CD4-positive, alpha-beta T cell (primary cell): ENCODE results near the gene MAGI3. TPM values are rescaled to one million over a fixed set of nuclear protein-coding genes. Genes with fewer than 3 reads are reported as not detected.

Source experiments
- ATAC-seq: fragments of 200-7000 bp; cut with Tn5 transposase; one replicate; pipeline ENCODE4 v1.10.0; 2022; ENCODE audit warnings: mild to moderate bottlenecking; ENCODE audit not compliant: poor library complexity
- CTCF ChIA-PET: fragments of 350-600 bp; sonication (Branson Sonifier 250); formaldehyde crosslinking; loops from one replicate; lab custom pipeline; 2021; ENCODE audit warnings: antibody characterized with exemption, inconsistent platforms; lab: Charles Lee
- POLR2A ChIA-PET: fragments of 350-600 bp; sonication (Branson Sonifier 250); formaldehyde crosslinking; loops from one replicate; lab custom pipeline; 2021; ENCODE audit warnings: antibody characterized with exemption, inconsistent platforms; lab: Charles Lee
- DNase-seq, 14 experiments: peaks; one replicate each; pipeline ENCODE4 v3.0.0-alpha.2; 2013 to 2020; ENCODE audit warnings: mixed read lengths in 2 of 14
- H3K27ac ChIP-seq, 2 donors: one replicate each; pipeline versions ENCODE4 v1.5.1 to v1.7.0; 2013; ENCODE audit warnings: low read length in 2 of 2, low read depth in 1 of 2, mild to moderate bottlenecking in 1 of 2
- H3K27me3 ChIP-seq, 2 experiments: 1 replicate in 1 of 2; 2 replicates in 1 of 2; pipeline versions ENCODE4 v1.6.1 to v1.7.0; 2013; ENCODE audit warnings: low read length in 2 of 2, control low read depth in 1 of 2, mild to moderate bottlenecking in 1 of 2, moderate library complexity in 1 of 2; ENCODE audit not compliant: insufficient read depth in 2 of 2, control insufficient read depth in 1 of 2
- H3K36me3 ChIP-seq: one replicate; pipeline ENCODE4 v1.6.1; 2013; ENCODE audit warnings: low read length, control low read depth; ENCODE audit not compliant: insufficient read depth
- H3K4me1 ChIP-seq: one replicate; pipeline ENCODE4 v1.6.1; 2013; ENCODE audit warnings: low read length, control low read depth; ENCODE audit not compliant: insufficient read depth
- H3K4me3 ChIP-seq: one replicate; pipeline ENCODE4 v1.5.1; 2013; ENCODE audit warnings: mild to moderate bottlenecking, low read length, moderate library complexity
- H3K9me3 ChIP-seq, 2 experiments: 1 replicate in 1 of 2; 2 replicates in 1 of 2; pipeline versions ENCODE4 v1.6.1 to v1.7.0; 2013; ENCODE audit warnings: low read length in 2 of 2, mild to moderate bottlenecking in 2 of 2, control low read depth in 1 of 2, moderate library complexity in 1 of 2; ENCODE audit not compliant: control insufficient read depth in 1 of 2, insufficient read depth in 1 of 2
- H3K27ac Mint-ChIP-seq: one replicate; pipeline ENCODE4 v1.8.0; 2020; ENCODE audit warnings: mixed read lengths
- H3K27me3 Mint-ChIP-seq: one replicate; pipeline ENCODE4 v1.8.0; 2021; ENCODE audit warnings: mixed read lengths
- H3K36me3 Mint-ChIP-seq: one replicate; pipeline ENCODE4 v1.8.0; 2021; ENCODE audit warnings: low read depth, mixed read lengths
- H3K4me1 Mint-ChIP-seq: one replicate; pipeline ENCODE4 v1.8.0; 2021; ENCODE audit warnings: low read depth, mixed read lengths
- H3K4me3 Mint-ChIP-seq: one replicate; pipeline ENCODE4 v1.8.0; 2020; ENCODE audit warnings: mild to moderate bottlenecking, mixed read lengths
- H3K9me3 Mint-ChIP-seq: one replicate; pipeline ENCODE4 v1.8.0; 2020; ENCODE audit warnings: mixed read lengths
- CTCF ChIP-seq: fragments of 200-600 bp; IDR thresholded peaks from one replicate; pipeline ENCODE4 v1.8.0; 2022; ENCODE audit warnings: antibody characterized with exemption, mild to moderate bottlenecking
- intact Hi-C, 2 experiments: fragments of 100-400 bp; cut with DNase I in 1 of 2; cut with micrococcal nuclease in 1 of 2; formaldehyde crosslinking; loops; one replicate each; pipeline versions ENCODE4 v1.15.1 to v1.9.0; 2023 to 2025; cut with DNase I, micrococcal nuclease
- total RNA-seq, 174 experiments: library from RNA in 2 of 174; stranded (reverse) in 2 of 174; gene quantifications; one replicate each; pipeline ENCODE4 v1.2.3 and lab custom pipeline; 2021 to 2026

Gene MAGI3
- total RNA-seq, 2 experiments from 2014 or later: 6.7 to 8.7 TPM

- Histone ChIP-seq H3K4me3 (no peak overlapping the region), H3K9me3 (no peaks in the 10 kb centered on the region), H3K4me1 (no peaks in the 10 kb centered on the region), H3K27ac (no peak overlapping the region), H3K27me3 (no peaks in the 10 kb centered on the region), H3K36me3 (no peaks in the 10 kb centered on the region)
- peaks cover 10% of the 10 kb centered on the region for H3K36me3 Mint-ChIP-seq
- H3K27ac Mint-ChIP-seq: no peak overlapping the region
- H3K27me3 Mint-ChIP-seq: no peaks in the 10 kb centered on the region
- TF ChIP-seq CTCF: no peak
- ChIA-PET CTCF (no interaction called here), POLR2A (no interaction called here)
- ATAC-seq (no peak), DNase-seq (no peak)
- no peak overlapping the region for H3K4me3 Mint-ChIP-seq
- H3K4me1 Mint-ChIP-seq: no peaks in the 10 kb centered on the region
- no peaks in the 10 kb centered on the region for H3K9me3 Mint-ChIP-seq
- intact Hi-C loops: no loop called here
Observed at GRCh38 chr1:113657556-113658063, 267.3 kb downstream of the MAGI3 start.

GRCh38 chr1:113659035-113659434, 268.7 kb downstream of the MAGI3 start:
- H3K27ac ChIP-seq: no peak overlapping the region
- H3K4me1 Mint-ChIP-seq: no peaks in the 10 kb centered on the region
- H3K27me3 ChIP-seq: no peaks in the 10 kb centered on the region
- no peak overlapping the region for H3K4me3 ChIP-seq
- H3K9me3 ChIP-seq: no peaks in the 10 kb centered on the region
- no peaks in the 10 kb centered on the region for H3K4me1 ChIP-seq
- H3K4me3 Mint-ChIP-seq: no peak overlapping the region
- no peaks in the 10 kb centered on the region for H3K9me3 Mint-ChIP-seq
- ChIA-PET CTCF (no interaction called here), POLR2A (no interaction called here)
- H3K36me3 ChIP-seq: no peaks in the 10 kb centered on the region
- intact Hi-C loops: no loop called here
- ATAC-seq (no peak), DNase-seq (no peak)
- no peak for TF ChIP-seq CTCF
- H3K27ac Mint-ChIP-seq: no peak overlapping the region
- no peaks in the 10 kb centered on the region for H3K27me3 Mint-ChIP-seq
- peaks cover 10% of the 10 kb centered on the region for H3K36me3 Mint-ChIP-seq

- CTCF ChIA-PET: no interaction called here
- H3K4me1 ChIP-seq: no peaks in the 10 kb centered on the region
- no peaks in the 10 kb centered on the region for H3K9me3 Mint-ChIP-seq
- H3K27ac Mint-ChIP-seq: no peak overlapping the region
- ATAC-seq: no peak
- intact Hi-C loops: no loop called here
- H3K4me3 ChIP-seq: no peak overlapping the region
- H3K27ac ChIP-seq: no peak overlapping the region
- no peaks in the 10 kb centered on the region for H3K27me3 Mint-ChIP-seq
- no peaks in the 10 kb centered on the region for H3K9me3 ChIP-seq
- no peak for TF ChIP-seq CTCF
- no peaks in the 10 kb centered on the region for H3K36me3 ChIP-seq
- no peaks in the 10 kb centered on the region for H3K27me3 ChIP-seq
- POLR2A ChIA-PET: no interaction called here
- no peak for DNase-seq
- H3K36me3 Mint-ChIP-seq: peaks cover 10% of the 10 kb centered on the region
- H3K4me1 Mint-ChIP-seq: no peaks in the 10 kb centered on the region
- no peak overlapping the region for H3K4me3 Mint-ChIP-seq
Observed at GRCh38 chr1:113659556-113659955, 269.2 kb downstream of the MAGI3 start.
